Thyroid gland (tissue), 4 donors: Measurements from ENCODE around the gene SH3YL1. TPM values are rescaled to one million over a fixed set of nuclear protein-coding genes. Genes with fewer than 3 reads are reported as not detected.

Experiments used
- DNase-seq, 2 donors: peaks; one replicate each; pipeline ENCODE4 v3.0.0-alpha.2; 2019
- H3K27ac ChIP-seq, 3 donors: fragments of 200-600 bp; sonication (generic); 1 replicate in 2 of 3; 2 replicates in 1 of 3; pipeline ENCODE4 v1.5.1; 2016 to 2019; ENCODE audit warnings: mild to moderate bottlenecking in 1 of 3, moderate library complexity in 1 of 3
- H3K27me3 ChIP-seq: fragments of 200-600 bp; sonication (generic); one replicate; pipeline ENCODE4 v1.5.1; 2019
- H3K36me3 ChIP-seq, 2 donors: fragments of 200-600 bp; sonication (generic); one replicate each; pipeline ENCODE4 v1.5.1; 2016 to 2019
- H3K4me1 ChIP-seq, 2 donors: fragments of 200-600 bp; sonication (generic); one replicate each; pipeline ENCODE4 v1.5.1; 2017 to 2019
- H3K4me3 ChIP-seq, 3 donors: fragments of 200-600 bp; sonication (generic); replicated peaks in 1 of 3; 1 replicate in 2 of 3; 2 replicates in 1 of 3; pipeline ENCODE4 v1.5.1; 2016; ENCODE audit warnings: mild to moderate bottlenecking in 1 of 3
- H3K9me3 ChIP-seq: fragments of 200-600 bp; sonication (generic); one replicate; pipeline ENCODE4 v1.5.1; 2017
- CTCF ChIP-seq, 6 experiments: fragments of 200-600 bp in 3 of 6; fragments of 450-650 bp in 3 of 6; sonication (generic) in 3 of 6; IDR thresholded peaks; one replicate each; pipeline ENCODE4 v1.5.1; 2016 to 2019; ENCODE audit warnings: antibody characterized with exemption in 6 of 6, mild to moderate bottlenecking in 2 of 6, inconsistent platforms in 1 of 6, moderate library complexity in 1 of 6
- POLR2A ChIP-seq, 2 donors: fragments of 450-650 bp; IDR thresholded peaks; one replicate each; pipeline ENCODE4 v1.6.1; 2017; ENCODE audit warnings: antibody characterized with exemption in 2 of 2, mild to moderate bottlenecking in 2 of 2, moderate library complexity in 1 of 2
- WGBS, 2 donors: methylation state at CpG; one replicate each; pipeline ENCODE4 v1.1.5; 2017; 5-methylcytosine and 5-hydroxymethylcytosine counted together
- intact Hi-C: fragments of 100-400 bp; cut with DNase I; formaldehyde crosslinking; loops from one replicate; pipeline ENCODE4 v1.15.1; 2023
- total RNA-seq, 4 donors: library from RNA; depleted of rRNA; stranded (reverse); fragments of >200 nt; gene quantifications; one replicate each; pipeline ENCODE4 v1.2.3, GENCODE V29; 2016

SH3YL1 gene
- total RNA-seq, 4 donors from 2014 or later, result 76.5 to 128 (median 85.1) TPM

GRCh38 chr2:196406-196805 lies 67.4 kb downstream of the SH3YL1 start:
- no peak overlapping the region for H3K4me3 ChIP-seq
- no peaks in the 10 kb centered on the region for H3K9me3 ChIP-seq
- H3K4me1 ChIP-seq, result peaks cover 0 to 2% of the 10 kb centered on the region in 2 donors
- intact Hi-C loops, result no loop called here
- H3K27ac ChIP-seq, result no peak overlapping the region
- H3K27me3 ChIP-seq, result no peaks in the 10 kb centered on the region
- TF ChIP-seq CTCF (IDR thresholded peaks at IDR 0.05) (no peak), POLR2A (IDR thresholded peaks at IDR 0.05) (no peak)
- WGBS, 2 donors, result 72 to 87% methylated on average over 5 of the region's 5 CpGs
- H3K36me3 ChIP-seq, result no peaks in the 10 kb centered on the region
- DNase-seq, result no peak

GRCh38 chr2:195932-196331 lies 67.9 kb downstream of the SH3YL1 start:
- WGBS, 2 donors, result 92 to 94% methylated on average over 7 of the region's 7 CpGs
- Histone ChIP-seq H3K36me3 (no peaks in the 10 kb centered on the region), H3K27me3 (no peaks in the 10 kb centered on the region), H3K27ac (no peak overlapping the region), H3K4me1 (no peaks in the 10 kb centered on the region), H3K4me3 (no peak overlapping the region), H3K9me3 (no peaks in the 10 kb centered on the region)
- intact Hi-C loops, result no loop called here
- TF ChIP-seq POLR2A (IDR thresholded peaks at IDR 0.05) (no peak), CTCF (IDR thresholded peaks at IDR 0.05) (no peak)
- no peak for DNase-seq

- Histone ChIP-seq H3K4me3 (no peak overlapping the region), H3K27me3 (no peaks in the 10 kb centered on the region), H3K36me3 (no peaks in the 10 kb centered on the region), H3K27ac (no peak overlapping the region), H3K9me3 (no peaks in the 10 kb centered on the region), H3K4me1 (no peaks in the 10 kb centered on the region)
- TF ChIP-seq POLR2A (IDR thresholded peaks at IDR 0.05) (no peak), CTCF (IDR thresholded peaks at IDR 0.05) (no peak)
- 79 to 92% methylated on average over 17 of the region's 17 CpGs for WGBS, 2 donors
- intact Hi-C loops, result no loop called here
- no peak for DNase-seq
Measured at GRCh38 chr2:193141-193671, 70.6 kb downstream of the SH3YL1 start.

GRCh38 chr2:191311-192190 lies 72.3 kb downstream of the SH3YL1 start:
- Histone ChIP-seq H3K9me3 (no peaks in the 10 kb centered on the region), H3K27me3 (no peaks in the 10 kb centered on the region), H3K4me3 (no peak overlapping the region), H3K27ac (no peak overlapping the region), H3K36me3 (no peaks in the 10 kb centered on the region), H3K4me1 (no peaks in the 10 kb centered on the region)
- intact Hi-C loops, result no loop called here
- no peak for TF ChIP-seq CTCF (IDR thresholded peaks at IDR 0.05)
- no peak for TF ChIP-seq POLR2A (IDR thresholded peaks at IDR 0.05)
- WGBS, 2 donors, result 88 to 94% methylated on average over 13 to 28 of the region's 29 CpGs
- DNase-seq, result no peak

- DNase-seq, result no peak
- H3K36me3 ChIP-seq, result no peaks in the 10 kb centered on the region
- TF ChIP-seq CTCF (IDR thresholded peaks at IDR 0.05) (no peak), POLR2A (IDR thresholded peaks at IDR 0.05) (no peak)
- H3K27ac ChIP-seq, result no peak overlapping the region
- H3K27me3 ChIP-seq, result no peaks in the 10 kb centered on the region
- no peaks in the 10 kb centered on the region for H3K4me1 ChIP-seq
- intact Hi-C loops, result no loop called here
- no peaks in the 10 kb centered on the region for H3K9me3 ChIP-seq
- 73 to 81% methylated on average over 2 of the region's 2 CpGs for WGBS, 2 donors
- H3K4me3 ChIP-seq, result no peak overlapping the region
Measured at GRCh38 chr2:187825-188224, 76.0 kb downstream of the SH3YL1 start.
